ENCODE measurements around the gene BMF. TPM values are rescaled to one million over a fixed set of nuclear protein-coding genes. Genes with fewer than 3 reads are reported as not detected.
A peak's percentile ranks its signal among the peaks of the same experiment; 100 is the strongest.

The BMF gene
- total RNA-seq, 1 experiment from 2014 or later = 6.2 TPM

- H3K36me3 ChIP-seq = peaks cover 8% of the 10 kb centered on the region
- H3K4me1 ChIP-seq (replicated peaks) = peaks cover 40% of the 10 kb centered on the region
- H3K4me3 ChIP-seq = no peak overlapping the region
- H3K27ac ChIP-seq = no peak overlapping the region
- no peaks in the 10 kb centered on the region for H3K9me3 ChIP-seq (replicated peaks)
- peak in 1 of 2 experiments; percentile 9 for DNase-seq (ENCODE audit: low read depth in 1 of 2, low spot score in 2 of 2)
- no peaks in the 10 kb centered on the region for H3K27me3 ChIP-seq (replicated peaks)
Observed at GRCh38 chr15:40043927-40044716, 64.6 kb downstream of the BMF start.

GRCh38 chr15:40042791-40043320 lies 65.8 kb downstream of the BMF start:
- Histone ChIP-seq H3K4me3 (no peak overlapping the region), H3K27ac (no peak overlapping the region), H3K36me3 (peaks cover 14% of the 10 kb centered on the region), H3K4me1 (replicated peaks) (peaks cover 36% of the 10 kb centered on the region), H3K27me3 (replicated peaks) (no peaks in the 10 kb centered on the region), H3K9me3 (replicated peaks) (no peaks in the 10 kb centered on the region)
- DNase-seq (ENCODE audit: low read depth in 1 of 2, low spot score in 2 of 2) = peak in 1 of 2 experiments; percentile 28

- Histone ChIP-seq H3K27ac (no peak overlapping the region), H3K4me1 (replicated peaks) (peaks cover 21% of the 10 kb centered on the region), H3K36me3 (peaks cover 35% of the 10 kb centered on the region), H3K9me3 (replicated peaks) (no peaks in the 10 kb centered on the region), H3K27me3 (replicated peaks) (no peaks in the 10 kb centered on the region), H3K4me3 (no peak overlapping the region)
- DNase-seq (ENCODE audit: low read depth in 1 of 2, low spot score in 2 of 2) = no peak
Observed at GRCh38 chr15:40040770-40041169, 67.9 kb downstream of the BMF start.

- no peak overlapping the region for H3K27ac ChIP-seq
- H3K9me3 ChIP-seq (replicated peaks) = no peaks in the 10 kb centered on the region
- peaks cover 40% of the 10 kb centered on the region for H3K36me3 ChIP-seq
- peaks cover 16% of the 10 kb centered on the region for H3K4me1 ChIP-seq (replicated peaks)
- H3K4me3 ChIP-seq = no peak overlapping the region
- H3K27me3 ChIP-seq (replicated peaks) = no peaks in the 10 kb centered on the region
- no peak for DNase-seq (ENCODE audit: low read depth in 1 of 2, low spot score in 2 of 2)
Observed at GRCh38 chr15:40040293-40040635, 68.4 kb downstream of the BMF start.

- H3K27ac ChIP-seq = peak within 1 kb of the TSS; percentile 47
- peaks cover 10% of the 10 kb centered on the region for H3K4me1 ChIP-seq (replicated peaks)
- H3K36me3 ChIP-seq = peaks cover 53% of the 10 kb centered on the region
- peak; percentile 93 to 94 for DNase-seq (ENCODE audit: low read depth in 1 of 2, low spot score in 2 of 2)
- peak within 1 kb of the TSS; percentile 71 for H3K4me3 ChIP-seq
- H3K27me3 ChIP-seq (replicated peaks) = no peaks in the 10 kb centered on the region
- H3K9me3 ChIP-seq (replicated peaks) = no peaks in the 10 kb centered on the region
Observed at GRCh38 chr15:40038638-40039543, 69.8 kb downstream of the BMF start, which contains the start of gene SRP14. TSS of gene SRP14 (minus strand) at chr15:40039181. CDS start at chr15:40039116, 65 bp downstream.

GRCh38 chr15:40038275-40038637 lies 70.4 kb downstream of the BMF start:
- no peaks in the 10 kb centered on the region for H3K9me3 ChIP-seq (replicated peaks)
- DNase-seq (ENCODE audit: low read depth in 1 of 2, low spot score in 2 of 2) = no peak
- H3K27me3 ChIP-seq (replicated peaks) = no peaks in the 10 kb centered on the region

More at GRCh38 chr15:40038275-40038637, 70.4 kb downstream of the BMF start:
- Histone ChIP-seq H3K27ac (peak overlapping the region; percentile 47), H3K4me1 (replicated peaks) (peaks cover 10% of the 10 kb centered on the region), H3K36me3 (peaks cover 60% of the 10 kb centered on the region), H3K4me3 (peak overlapping the region; percentile 71)

Other genes with a start within 250 kb of the BMF start
- gene GPR176, start 188.6 kb downstream of the BMF start, total RNA-seq (2014; rRNA removed; shearing (Covaris generic)) = 69.5 and 117 TPM in 2 replicates
- gene EIF2AK4, start 174.8 kb downstream of the BMF start, total RNA-seq (2014; rRNA removed; shearing (Covaris generic)) = 31.4 and 59.9 TPM in 2 replicates
- gene SRP14, start 69.7 kb downstream of the BMF start, total RNA-seq (2014; rRNA removed; shearing (Covaris generic)) = 355 and 405 TPM in 2 replicates
- 74.1 and 91.0 TPM in 2 replicates for gene BUB1B, start 52.2 kb upstream of the BMF start, total RNA-seq (2014; rRNA removed; shearing (Covaris generic))
- 0.05 and 0.09 TPM in 2 replicates for gene PAK6, start 130.2 kb upstream of the BMF start, total RNA-seq (2014; rRNA removed; shearing (Covaris generic))
- 11.4 and 13.6 TPM in 2 replicates for gene ANKRD63, start 174.2 kb upstream of the BMF start, total RNA-seq (2014; rRNA removed; shearing (Covaris generic))
- 34.8 and 61.9 TPM in 2 replicates for gene PLCB2, start 199.1 kb upstream of the BMF start, total RNA-seq (2014; rRNA removed; shearing (Covaris generic))
- 89.8 and 101 TPM in 2 replicates for gene INAFM2, start 214.8 kb upstream of the BMF start, total RNA-seq (2014; rRNA removed; shearing (Covaris generic))
- 29.5 and 39.0 TPM in 2 replicates for gene CCDC9B, start 232.1 kb upstream of the BMF start, total RNA-seq (2014; rRNA removed; shearing (Covaris generic))
- gene PHGR1, start 242.2 kb upstream of the BMF start, total RNA-seq (2014; rRNA removed; shearing (Covaris generic)) = not detected in 2 replicates
- 0.21 and 0.28 TPM in 2 replicates for gene DISP2, start 249.3 kb upstream of the BMF start, total RNA-seq (2014; rRNA removed; shearing (Covaris generic))